K562 (cell line): ENCODE measurements around the gene ATP13A4. TPM values are rescaled to one million over a fixed set of nuclear protein-coding genes. Genes with fewer than 3 reads are reported as not detected.

Experiments
- ATAC-seq: fragments of 200-7000 bp; cut with Tn5 transposase; 3 replicates; pipeline ENCODE4 v1.9.1; 2020; ENCODE audit warnings: moderate library complexity
- BruUV-seq: library from RNA; stranded (reverse); fragments of 400-500 nt; replicated peaks from 2 replicates; lab custom pipeline; 2021; lab: Mats Ljungman, UMichigan
- CTCF ChIA-PET: fragments of 300-600 bp; formaldehyde crosslinking; extraction: SDS; loops from one replicate; lab custom pipeline; 2021; ENCODE audit warnings: low intra/inter-chr PET ratio; lab: Yijun Ruan, JAX
- POLR2A ChIA-PET: fragments of 300-600, 350-650 bp; sonication (Branson Sonifier 250); formaldehyde crosslinking; extraction: SDS; loops from one replicate; lab custom pipeline; 2021; ENCODE audit warnings: antibody characterized with exemption, inconsistent platforms; lab: Yijun Ruan, JAX
- DNase-seq, 4 experiments: peaks; one replicate each; pipeline versions ENCODE4 v3.0.0 to v3.0.0-alpha.2; 2011 to 2018; ENCODE audit warnings: low spot score in 3 of 4, mixed read lengths in 3 of 4; ENCODE audit errors: extremely low read depth in 1 of 4
- FAIRE-seq: peaks from 2 replicates; lab custom pipeline; 2011; peaks lifted over from hg19 to GRCh38; lab: Jason Lieb, UNC
- H2AFZ ChIP-seq: 2 replicates; pipeline ENCODE4 v1.6.0; 2011; ENCODE audit warnings: low read depth, low read length, control low read depth, inconsistent platforms
- H3K27ac ChIP-seq: fragments of 200-600 bp; 3 replicates; pipeline ENCODE4 v1.8.0; 2011; ENCODE audit warnings: low read depth, mild to moderate bottlenecking, control low read depth, inconsistent platforms, low read length, moderate library complexity, mixed read lengths; ENCODE audit errors: extremely low read depth
- H3K27me3 ChIP-seq, 2 experiments: fragments of 300-600 bp in 1 of 2; 2 replicates in 1 of 2; 3 replicates in 1 of 2; pipeline versions ENCODE4 v1.6.0 to v1.8.0; 2011; ENCODE audit warnings: inconsistent platforms in 2 of 2, low read length in 2 of 2, mild to moderate bottlenecking in 1 of 2, mixed read lengths in 1 of 2, moderate library complexity in 1 of 2; ENCODE audit not compliant: control insufficient read depth in 2 of 2, insufficient read depth in 2 of 2
- H3K36me3 ChIP-seq: fragments of 300-600 bp; 3 replicates; pipeline ENCODE4 v1.8.0; 2011; ENCODE audit warnings: mild to moderate bottlenecking, low read length, inconsistent platforms; ENCODE audit not compliant: control insufficient read depth, insufficient read depth
- H3K4me1 ChIP-seq, 2 experiments: fragments of 200-600 bp in 1 of 2; replicated peaks in 1 of 2; 2 replicates in 1 of 2; 3 replicates in 1 of 2; pipeline versions ENCODE4 v1.5.1 to v1.8.0; 2011; ENCODE audit warnings: inconsistent platforms in 2 of 2, low read length in 2 of 2, mild to moderate bottlenecking in 1 of 2, mixed read lengths in 1 of 2, moderate library complexity in 1 of 2; ENCODE audit not compliant: control insufficient read depth in 2 of 2, insufficient read depth in 2 of 2
- H3K4me2 ChIP-seq: 2 replicates; pipeline ENCODE4 v1.6.1; 2011; ENCODE audit warnings: low read length, control low read depth, inconsistent platforms, mixed read lengths; ENCODE audit not compliant: insufficient read depth
- H3K4me3 ChIP-seq: fragments of 200-600 bp; sonication (generic), shearing (Covaris generic); 2 replicates; pipeline ENCODE4 v1.5.1; 2016; ENCODE audit warnings: control low read depth, inconsistent platforms
- H3K79me2 ChIP-seq: fragments of 200-600 bp; 3 replicates; pipeline ENCODE4 v1.8.0; 2011; ENCODE audit warnings: low read length, inconsistent platforms; ENCODE audit not compliant: control insufficient read depth, insufficient read depth
- H3K9ac ChIP-seq, 2 experiments: 2 replicates each; pipeline versions ENCODE4 v1.6.0 to v1.6.1; 2011; ENCODE audit warnings: low read depth in 2 of 2, low read length in 2 of 2, control low read depth in 1 of 2, inconsistent platforms in 1 of 2, mild to moderate bottlenecking in 1 of 2, mixed read lengths in 1 of 2; ENCODE audit not compliant: insufficient read depth in 1 of 2
- H3K9me1 ChIP-seq: one replicate; pipeline ENCODE4 v1.6.0; 2011; ENCODE audit warnings: inconsistent platforms, mild to moderate bottlenecking, low read length, moderate library complexity; ENCODE audit not compliant: control insufficient read depth, insufficient read depth
- H3K9me3 ChIP-seq: replicated peaks from 2 replicates; pipeline ENCODE4 v1.5.1; 2011; ENCODE audit warnings: low read depth, low read length, inconsistent platforms; ENCODE audit not compliant: control insufficient read depth, insufficient read depth
- H4K20me1 ChIP-seq: replicated peaks from 2 replicates; pipeline ENCODE4 v1.6.1; 2011; ENCODE audit warnings: low read length, inconsistent platforms, mixed read lengths; ENCODE audit not compliant: control insufficient read depth, insufficient read depth
- CXXC5 ChIP-seq: fragments of 250-450 bp; sonication (Bioruptor Pico); IDR thresholded peaks from 2 replicates; pipeline ENCODE4 v1.8.0; 2022; ENCODE audit warnings: inconsistent platforms, mild to moderate bottlenecking, moderate library complexity
- ETV1 ChIP-seq: fragments of 450-650 bp; conservative IDR thresholded peaks from 2 replicates; pipeline ENCODE4 v1.6.1; 2016; ENCODE audit warnings: missing genetic modification characterization, control low read depth, low read depth, missing compliant biosample characterization
- GABPB1 ChIP-seq: sonication (generic); formaldehyde crosslinking; IDR thresholded peaks from 2 replicates; pipeline ENCODE4 v1.8.0; 2022; ENCODE audit warnings: mild to moderate bottlenecking, missing genetic modification reagents
- KAT2B ChIP-seq: IDR thresholded peaks from one replicate; pipeline ENCODE4 v1.6.1; 2012; ENCODE audit warnings: low read depth, mild to moderate bottlenecking, control low read depth, inconsistent platforms, low read length, moderate library complexity
- NR2C2 ChIP-seq, 2 experiments: fragments of 200-800 bp in 1 of 2; sonication (Bioruptor generic) in 1 of 2; sonication (generic) in 1 of 2; formaldehyde crosslinking in 1 of 2; IDR thresholded peaks; 2 replicates each; pipeline versions ENCODE4 v1.6.1 to v1.8.0; 2016 to 2022; ENCODE audit warnings: mild to moderate bottlenecking in 1 of 2, missing compliant biosample characterization in 1 of 2, missing genetic modification characterization in 1 of 2, missing genetic modification reagents in 1 of 2
- TAL1 ChIP-seq: fragments of 450-650 bp; IDR thresholded peaks from 2 replicates; pipeline ENCODE4 v1.6.1; 2016; ENCODE audit warnings: mild to moderate bottlenecking
- ZBTB12 ChIP-seq: fragments of 250-450 bp; sonication (Bioruptor Pico); IDR thresholded peaks from 2 replicates; pipeline ENCODE4 v1.4.0; 2020
- ZFP1 ChIP-seq: fragments of 450-650 bp; formaldehyde crosslinking; IDR thresholded peaks from 2 replicates; pipeline ENCODE4 v1.4.0; 2020; ENCODE audit warnings: mild to moderate bottlenecking, mixed read lengths
- WGBS: fragments of 100-300 bp; shearing (Covaris generic); methylation state at CpG from one replicate; pipeline ENCODE4 v1.1.6; 2016; ENCODE audit warnings: low coverage, mixed read lengths; ENCODE audit not compliant: insufficient coverage; ENCODE audit errors: missing lambda C conversion rate; 5-methylcytosine and 5-hydroxymethylcytosine counted together
- in situ Hi-C: fragments of 300-500 bp; cut with MboI; formaldehyde crosslinking; loops from 4 replicates; pipeline ENCODE4 v1.15.0; 2018; ENCODE audit warnings: inconsistent platforms, mixed read lengths
- intact Hi-C: fragments of 100-400 bp; cut with micrococcal nuclease; formaldehyde crosslinking; loops from 2 replicates; pipeline ENCODE4 v1.14.2; 2022
- polyA plus RNA-seq, 8 experiments: library from polyadenylated mRNA; depleted of rRNA in 4 of 8; stranded (reverse) in 5 of 8; unstranded in 3 of 8; fragments of >200 nt; fragmentation: Nextera tagmentation in 2 of 8; fragmentation: Illumina TruSeq in 1 of 8; extraction: Ambion mirVana in 2 of 8; extraction: Trizol in 1 of 8; gene quantifications; 2 replicates each; pipeline versions ENCODE4 v1.2.1 to v1.2.3, GENCODE V29; 2011 to 2014; ENCODE audit warnings: inconsistent platforms in 1 of 8, missing spikeins in 1 of 8
- total RNA-seq, 7 experiments: library from RNA; depleted of rRNA in 6 of 7; stranded (reverse); fragments of >200 nt in 6 of 7; fragmentation: Illumina TruSeq in 2 of 7; extraction: Trizol in 2 of 7; gene quantifications; 2 replicates each; pipeline versions ENCODE4 v1.2.1 to v1.2.3, GENCODE V29; 2011 to 2021; ENCODE audit warnings: low replicate concordance in 1 of 7
- TF ChIP-seq, protein P1 (sequence below): sonication (generic); formaldehyde crosslinking; IDR thresholded peaks from 2 replicates; pipeline ENCODE4 v1.8.1; 2022; ENCODE audit warnings: missing genetic modification reagents

The ATP13A4 gene
- total and polyA plus RNA-seq, 9 of the 15 experiments (the other 6 are each of a cell fraction or from before 2014, with no cell fraction given), result 0.03 to 0.14 (median 0.07) TPM; not detected in 6

DNA sequence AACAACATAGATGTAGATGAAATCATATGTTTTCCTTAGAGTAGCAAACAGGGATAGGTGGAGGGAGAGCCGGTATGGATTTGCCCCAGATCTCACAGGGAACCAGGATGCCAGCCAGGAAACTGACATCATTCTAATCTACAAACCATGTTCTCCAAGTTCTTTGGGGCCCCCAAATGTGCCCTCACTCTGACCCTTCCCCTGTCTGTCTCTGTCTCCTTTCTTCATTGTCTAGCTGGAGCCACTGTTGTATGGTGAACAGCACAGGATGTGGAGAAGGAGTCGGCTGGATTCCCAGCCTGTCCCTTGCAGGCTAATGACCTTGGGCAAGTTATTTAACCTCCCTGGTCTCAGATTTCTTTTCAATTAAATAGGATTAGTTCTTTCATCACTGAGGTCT lies 177.1 kb downstream of the ATP13A4 start:
- no peak overlapping the region for H3K9ac ChIP-seq
- 0% methylated on average over 2 of the region's 2 CpGs for WGBS
- no peaks in the 10 kb centered on the region for H3K36me3 ChIP-seq
- no peak for ATAC-seq
- no TSS peak for BruUV-seq
- H3K4me2 ChIP-seq, result no peak overlapping the region
- TF ChIP-seq CXXC5 (no peak), NR2C2 (CRISPR knock-in tag; IDR thresholded peaks at IDR 0.05) (no peak), NR2C2 (tag; IDR thresholded peaks at IDR 0.05) (no peak), TAL1 (no peak), ZBTB12 (CRISPR knock-in tag) (no peak), KAT2B (no peak), GABPB1 (CRISPR knock-in tag) (no peak), ETV1 (tag) (no peak), ZFP1 (CRISPR knock-in tag) (no peak)
- TF ChIP-seq, protein P1, sequence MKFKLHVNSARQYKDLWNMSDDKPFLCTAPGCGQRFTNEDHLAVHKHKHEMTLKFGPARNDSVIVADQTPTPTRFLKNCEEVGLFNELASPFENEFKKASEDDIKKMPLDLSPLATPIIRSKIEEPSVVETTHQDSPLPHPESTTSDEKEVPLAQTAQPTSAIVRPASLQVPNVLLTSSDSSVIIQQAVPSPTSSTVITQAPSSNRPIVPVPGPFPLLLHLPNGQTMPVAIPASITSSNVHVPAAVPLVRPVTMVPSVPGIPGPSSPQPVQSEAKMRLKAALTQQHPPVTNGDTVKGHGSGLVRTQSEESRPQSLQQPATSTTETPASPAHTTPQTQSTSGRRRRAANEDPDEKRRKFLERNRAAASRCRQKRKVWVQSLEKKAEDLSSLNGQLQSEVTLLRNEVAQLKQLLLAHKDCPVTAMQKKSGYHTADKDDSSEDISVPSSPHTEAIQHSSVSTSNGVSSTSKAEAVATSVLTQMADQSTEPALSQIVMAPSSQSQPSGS (CRISPR knock-in tag), result no peak
- CTCF ChIA-PET, result no interaction called here
- no peak overlapping the region for H3K4me3 ChIP-seq
- no peak overlapping the region for H3K27ac ChIP-seq
- H3K79me2 ChIP-seq, result no peaks in the 10 kb centered on the region
- H3K9me1 ChIP-seq, result no peaks in the 10 kb centered on the region
- no peak for DNase-seq
- no peak for FAIRE-seq
- intact Hi-C loops, result no loop called here
- H2AFZ ChIP-seq, result no peak overlapping the region
- no peaks in the 10 kb centered on the region for H3K9me3 ChIP-seq
- H4K20me1 ChIP-seq, result no peaks in the 10 kb centered on the region
- in situ Hi-C loops, result no loop called here
- H3K27me3 ChIP-seq, result no peaks in the 10 kb centered on the region
- POLR2A ChIA-PET, result interaction anchor here (0.7 to 0.9 kb wide), 2 partner anchors 9 to 785 kb away, joined by 3 read pairs; no protein-coding TSS in a partner anchor
- no peaks in the 10 kb centered on the region for H3K4me1 ChIP-seq
